Activated CD4-positive, CD25-positive, alpha-beta regulatory T cell (primary cell): ENCODE data around the gene NGF.

Experiments used
- DNase-seq, 4 experiments: peaks; one replicate each; lab custom pipeline; 2025; lab: John Stamatoyannopoulos, UW

NGF gene

DNA sequence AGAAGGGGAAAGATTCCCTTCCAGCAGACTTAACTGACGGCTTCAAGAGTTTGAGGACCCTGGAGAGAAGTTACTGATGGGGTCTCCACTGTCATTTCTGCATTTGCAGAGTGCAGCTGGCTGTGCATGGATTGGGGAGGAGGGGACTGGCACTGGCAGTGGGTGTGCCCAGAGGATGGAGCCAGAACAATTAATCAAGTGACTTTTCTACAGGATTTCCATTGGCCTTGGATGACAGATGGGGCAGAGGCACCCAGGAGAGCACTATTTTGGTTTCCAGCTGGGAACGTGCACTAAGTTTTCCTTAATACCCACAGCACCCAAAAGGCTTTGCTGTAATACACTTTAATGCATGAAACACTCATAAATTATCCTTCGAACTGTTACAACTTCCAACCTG lies 1.3 kb downstream of the NGF start:
- DNase-seq: no peak

- DNase-seq: no peak
Measured at GRCh38 chr1:115332813-115333608, 5.0 kb downstream of the NGF start.

GRCh38 chr1:115331558-115332331 lies 6.3 kb downstream of the NGF start:
- no peak for DNase-seq

GRCh38 chr1:115330480-115331013 lies 7.5 kb downstream of the NGF start:
- no peak for DNase-seq

DNA sequence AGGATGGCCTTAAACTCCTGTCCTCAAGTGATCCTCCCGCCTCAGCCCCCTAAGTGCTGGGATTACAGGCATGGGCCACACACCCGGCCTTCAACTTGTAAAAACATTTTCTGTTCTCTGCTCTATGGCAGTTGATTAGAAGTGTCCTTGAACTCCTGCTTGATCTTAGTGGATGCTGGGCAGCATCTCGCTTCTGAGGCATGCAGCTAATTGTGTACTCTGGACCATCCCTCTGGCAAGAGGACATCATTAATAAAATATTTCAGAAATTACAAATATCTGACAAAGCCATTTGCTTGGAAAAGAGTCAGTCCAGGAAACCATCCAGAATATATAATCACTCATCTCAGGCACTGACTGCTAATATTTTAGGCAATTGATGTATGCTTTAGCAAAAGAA lies 8.1 kb downstream of the NGF start:
- DNase-seq: no peak

- DNase-seq: no peak
Measured at GRCh38 chr1:115327270-115327669, 10.8 kb downstream of the NGF start.

DNA sequence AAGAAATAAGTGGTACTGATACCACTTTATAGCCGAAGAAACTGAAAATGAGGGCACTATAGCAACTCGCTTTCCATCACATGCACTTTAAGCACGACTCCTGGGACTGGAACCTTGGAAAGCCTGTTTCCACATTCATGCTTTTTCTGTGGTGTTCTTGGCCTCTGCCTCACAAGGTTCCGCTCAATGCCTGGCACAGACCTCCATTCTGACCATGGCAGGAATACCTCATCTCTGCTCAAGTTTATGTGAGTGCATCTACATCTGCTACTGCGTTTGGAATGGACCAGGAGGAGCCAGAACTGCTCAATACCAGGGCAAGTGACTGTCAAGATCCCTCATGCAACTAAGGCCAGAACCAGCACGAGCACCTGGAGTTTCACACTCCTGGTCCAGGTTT lies 11.6 kb downstream of the NGF start:
- DNase-seq: no peak

GRCh38 chr1:115325874-115326273 lies 12.2 kb downstream of the NGF start:
- DNase-seq: no peak

DNA sequence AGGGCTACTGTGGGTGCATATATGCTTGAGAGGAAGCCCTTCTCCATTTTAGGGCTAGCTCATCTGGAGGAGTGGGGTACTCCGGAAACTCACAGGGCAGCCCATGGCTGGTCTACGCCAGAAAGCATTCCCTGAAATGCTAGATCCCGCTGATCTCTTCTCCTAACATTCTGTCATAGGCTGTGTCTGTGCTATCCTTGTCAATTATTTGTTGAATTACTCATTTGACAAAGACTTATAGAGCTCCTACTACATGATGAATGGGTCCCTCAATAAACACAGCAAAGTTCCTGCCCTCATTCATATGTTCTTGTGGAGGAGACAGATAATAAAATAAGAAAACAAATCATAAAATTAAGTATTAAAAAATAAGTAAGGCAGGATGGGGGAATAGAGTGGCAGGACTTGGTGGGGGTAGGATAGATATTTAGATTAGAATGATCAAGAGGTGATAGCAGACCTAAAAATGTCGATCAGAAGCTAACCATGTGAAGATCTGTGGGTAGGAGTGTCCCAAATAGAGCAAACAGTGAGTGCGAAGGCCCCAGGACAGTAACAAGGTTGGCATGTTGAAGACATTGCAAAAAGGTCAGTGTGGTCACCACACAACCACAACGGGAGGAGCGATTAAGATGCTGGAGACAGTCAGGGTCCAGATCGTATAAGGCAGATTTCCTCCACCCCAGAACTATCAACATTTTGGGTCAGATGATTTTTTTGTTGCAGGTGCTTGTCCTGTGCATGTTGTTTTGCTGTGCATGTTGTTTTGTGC lies 13.2 kb downstream of the NGF start:
- DNase-seq: no peak

GRCh38 chr1:115323366-115324004 lies 14.6 kb downstream of the NGF start:
- DNase-seq: no peak

- no peak for DNase-seq
Measured at GRCh38 chr1:115322631-115323030, 15.4 kb downstream of the NGF start.

DNA sequence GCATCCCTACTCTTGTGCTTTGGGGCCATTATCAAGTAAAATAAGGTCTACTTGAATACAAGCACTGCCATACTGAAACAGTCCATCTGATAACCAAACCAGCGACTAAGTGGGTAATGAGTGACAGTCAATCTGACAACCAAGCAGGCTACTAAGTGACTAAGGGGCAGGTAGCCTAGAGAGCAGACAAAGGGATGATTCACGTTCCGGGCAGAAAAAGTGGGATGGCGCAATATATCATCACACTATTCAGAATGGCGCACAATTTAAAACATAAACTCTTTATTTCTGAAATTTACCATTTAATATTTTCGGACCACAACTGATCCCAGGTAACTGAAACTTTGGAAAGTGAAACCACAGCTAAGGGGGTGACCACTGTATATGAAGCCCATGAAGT lies 17.7 kb downstream of the NGF start:
- DNase-seq: no peak

DNA sequence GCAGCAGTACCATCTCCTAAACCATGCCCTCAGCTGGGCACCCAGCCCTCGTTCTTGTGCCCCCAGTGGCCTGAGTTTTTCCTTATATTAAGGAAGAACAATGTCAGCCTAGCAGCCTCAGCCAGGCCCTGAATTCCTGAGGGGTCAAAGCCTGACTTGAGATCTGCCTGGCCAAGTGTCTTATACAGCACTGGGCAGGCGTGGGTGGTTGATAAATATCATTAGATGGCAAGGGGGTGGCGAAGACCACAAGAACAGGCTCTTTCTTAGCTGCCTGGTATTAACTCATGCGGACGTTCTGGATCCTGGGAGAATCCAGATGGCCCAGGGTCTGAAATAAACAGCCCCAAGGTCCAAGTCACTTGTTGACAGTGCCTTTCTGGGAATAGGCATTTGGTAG lies 18.3 kb downstream of the NGF start:
- no peak for DNase-seq

- DNase-seq: no peak
Measured at GRCh38 chr1:115317101-115318012, 20.7 kb downstream of the NGF start.

DNA sequence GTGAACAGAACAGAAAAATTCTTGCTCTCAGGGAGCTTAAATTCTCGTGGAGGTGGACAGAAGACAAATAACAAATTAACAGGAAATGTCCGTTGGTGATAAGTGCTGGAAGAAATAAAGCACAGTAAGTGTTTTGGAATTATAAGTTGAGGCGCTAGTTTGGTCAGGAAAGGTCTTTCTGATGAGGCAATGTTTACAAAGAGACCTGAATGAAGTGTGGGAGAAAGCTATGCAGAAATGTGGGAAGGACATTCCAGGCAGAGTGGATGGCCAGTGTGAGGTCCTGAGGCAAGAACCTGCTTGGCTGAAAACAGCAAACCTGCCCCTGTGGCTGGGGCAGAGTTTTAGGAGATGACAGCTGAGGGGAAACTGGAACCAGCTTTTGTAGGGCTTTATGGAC lies 23.3 kb downstream of the NGF start:
- no peak for DNase-seq

DNA sequence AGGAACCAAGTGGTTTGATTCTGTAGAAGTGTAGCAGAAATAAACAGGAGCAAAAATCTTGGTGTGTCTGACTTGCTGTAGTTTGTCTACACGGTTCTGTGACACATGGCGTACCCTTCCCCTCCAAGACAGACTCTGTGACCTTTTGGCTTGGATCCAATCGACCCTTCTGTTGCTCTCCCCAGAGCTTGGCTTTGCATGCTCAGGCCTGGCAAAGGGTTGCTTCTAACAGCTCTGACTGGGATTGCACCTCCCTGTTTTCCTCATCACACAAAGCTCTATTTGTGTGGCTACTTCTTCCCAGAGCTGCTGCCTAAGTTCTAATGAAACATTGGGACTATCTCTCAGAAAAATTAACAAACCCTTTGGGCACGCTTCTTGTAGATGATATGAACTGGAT lies 24.0 kb downstream of the NGF start:
- DNase-seq: no peak

- DNase-seq: no peak
Measured at GRCh38 chr1:115313182-115313581, 24.9 kb downstream of the NGF start.

DNA sequence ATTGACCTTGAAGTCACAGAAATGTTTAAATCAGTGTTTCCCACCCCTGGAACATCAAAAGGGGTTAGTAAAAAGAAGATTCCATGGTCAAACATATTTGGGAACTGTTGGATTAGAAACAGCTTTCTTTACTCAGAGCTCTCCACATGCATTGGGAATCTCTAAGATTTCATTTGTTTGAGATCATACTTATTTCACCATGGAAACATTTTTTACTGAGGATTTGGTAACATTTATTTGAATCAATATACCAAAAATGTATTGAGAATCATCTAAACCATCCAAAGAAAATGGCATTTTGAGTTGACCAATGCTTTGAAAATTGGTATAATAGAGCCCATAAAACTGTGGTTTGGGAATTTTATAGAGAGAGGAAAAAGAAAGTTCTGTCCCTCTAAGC lies 25.3 kb downstream of the NGF start:
- DNase-seq: no peak

GRCh38 chr1:115311474-115311989 lies 26.5 kb downstream of the NGF start:
- no peak for DNase-seq

DNA sequence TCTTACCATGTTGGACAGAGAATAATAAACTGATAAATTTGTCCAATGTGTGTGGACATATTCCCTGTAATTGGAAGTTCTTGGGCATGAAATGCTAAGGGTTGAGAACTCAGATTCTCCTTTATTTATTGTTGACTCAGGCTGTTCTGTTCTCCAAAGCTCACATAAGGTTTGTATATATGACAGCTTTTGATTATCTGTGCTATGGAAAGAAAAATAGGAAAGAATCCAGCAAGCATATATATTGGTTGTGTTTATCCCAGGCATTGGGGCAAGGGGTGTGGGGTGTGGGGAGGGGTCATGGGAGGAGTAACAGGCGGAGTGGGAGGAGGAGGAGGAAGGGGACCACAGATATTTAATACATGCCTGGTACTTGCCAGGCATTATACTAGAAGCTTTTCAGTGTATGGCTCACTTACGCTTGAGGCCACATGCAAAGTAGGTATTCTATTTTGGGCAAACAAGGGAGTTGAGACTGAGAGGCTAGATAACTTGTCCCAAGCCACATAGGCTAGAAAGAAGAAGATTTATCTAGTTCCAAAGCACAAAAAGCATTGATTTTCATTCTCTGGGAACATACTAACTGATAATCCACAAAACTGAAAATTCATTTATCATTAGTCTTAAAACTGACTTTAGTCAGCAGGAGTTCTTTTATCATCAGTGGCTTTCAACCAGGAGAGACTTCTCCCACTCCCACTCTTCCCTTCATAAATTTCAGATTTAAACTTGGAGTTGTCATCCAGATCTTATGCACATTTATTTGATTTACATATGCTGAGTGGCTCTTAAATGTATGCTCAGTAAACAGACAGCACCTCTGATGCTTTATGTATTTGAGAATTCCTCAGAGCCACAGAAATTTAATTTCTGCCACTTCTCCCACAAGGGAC lies 27.2 kb downstream of the NGF start:
- DNase-seq: no peak
